Measurements from ENCODE around the gene CEP112.

Gene CEP112

GRCh38 chr17:66214884-66215528 lies 23.1 kb upstream of the CEP112 start:
- Histone ChIP-seq H3K9me3 (no peaks in the 10 kb centered on the region), H3K4me3 (ENCODE audit: low read depth, low read length) (no peak overlapping the region), H3K4me1 (no peaks in the 10 kb centered on the region), H3K27me3 (peaks cover 3% of the 10 kb centered on the region; the same call in 1 of the 2 replicates), H3K36me3 (no peaks in the 10 kb centered on the region)
- no peak for DNase-seq
- TF ChIP-seq CTCF (IDR thresholded peaks at IDR 0.05; ENCODE audit: low read depth, low read length) = no peak

GRCh38 chr17:66211047-66211810 lies 19.3 kb upstream of the CEP112 start:
- H3K36me3 ChIP-seq = no peaks in the 10 kb centered on the region
- no peak overlapping the region for H3K4me3 ChIP-seq (ENCODE audit: low read depth, low read length)
- no peaks in the 10 kb centered on the region for H3K27me3 ChIP-seq
- H3K4me1 ChIP-seq = no peaks in the 10 kb centered on the region
- no peak for TF ChIP-seq CTCF (IDR thresholded peaks at IDR 0.05; ENCODE audit: low read depth, low read length)
- DNase-seq = no peak
- H3K9me3 ChIP-seq = no peaks in the 10 kb centered on the region

- Histone ChIP-seq H3K4me1 (no peaks in the 10 kb centered on the region), H3K36me3 (no peaks in the 10 kb centered on the region), H3K27me3 (no peaks in the 10 kb centered on the region), H3K9me3 (no peaks in the 10 kb centered on the region), H3K4me3 (ENCODE audit: low read depth, low read length) (no peak overlapping the region)
- DNase-seq = no peak
- no peak for TF ChIP-seq CTCF (IDR thresholded peaks at IDR 0.05; ENCODE audit: low read depth, low read length)
Measured at GRCh38 chr17:66210208-66210574, 18.3 kb upstream of the CEP112 start.

GRCh38 chr17:66207936-66208335 lies 16.0 kb upstream of the CEP112 start:
- TF ChIP-seq CTCF (IDR thresholded peaks at IDR 0.05; ENCODE audit: low read depth, low read length) = no peak
- Histone ChIP-seq H3K4me3 (ENCODE audit: low read depth, low read length) (no peak overlapping the region), H3K9me3 (no peaks in the 10 kb centered on the region), H3K36me3 (no peaks in the 10 kb centered on the region), H3K27me3 (no peaks in the 10 kb centered on the region), H3K4me1 (no peaks in the 10 kb centered on the region)
- DNase-seq = no peak

- H3K4me1 ChIP-seq = no peaks in the 10 kb centered on the region
- no peaks in the 10 kb centered on the region for H3K9me3 ChIP-seq
- H3K4me3 ChIP-seq (ENCODE audit: low read depth, low read length) = no peak overlapping the region
- no peak for TF ChIP-seq CTCF (IDR thresholded peaks at IDR 0.05; ENCODE audit: low read depth, low read length)
- no peak for DNase-seq
- H3K36me3 ChIP-seq = no peaks in the 10 kb centered on the region
- H3K27me3 ChIP-seq = no peaks in the 10 kb centered on the region
Measured at GRCh38 chr17:66203274-66204015, 11.5 kb upstream of the CEP112 start.

Data from BE2C (cell line).